ENCODE measurements around the gene TRIM49D2.
"Not testable (repeated sequence)": the region's sequence is repeated elsewhere in the genome, so short reads cannot be mapped to it uniquely, and the experiment has no call there.

Gene TRIM49D2, protein sequence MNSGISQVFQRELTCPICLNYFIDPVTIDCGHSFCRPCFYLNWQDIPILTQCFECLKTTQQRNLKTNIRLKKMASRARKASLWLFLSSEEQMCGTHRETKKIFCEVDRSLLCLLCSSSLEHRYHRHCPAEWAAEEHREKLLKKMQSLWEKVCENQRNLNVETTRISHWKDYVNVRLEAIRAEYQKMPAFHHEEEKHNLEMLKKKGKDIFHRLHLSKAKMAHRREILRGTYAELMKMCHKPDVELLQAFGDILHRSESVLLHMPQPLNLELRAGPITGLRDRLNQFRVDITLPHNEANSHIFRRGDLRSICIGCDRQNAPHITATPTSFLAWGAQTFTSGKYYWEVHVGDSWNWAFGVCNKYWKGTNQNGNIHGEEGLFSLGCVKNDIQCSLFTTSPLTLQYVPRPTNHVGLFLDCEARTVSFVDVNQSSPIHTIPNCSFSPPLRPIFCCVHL

DNA sequence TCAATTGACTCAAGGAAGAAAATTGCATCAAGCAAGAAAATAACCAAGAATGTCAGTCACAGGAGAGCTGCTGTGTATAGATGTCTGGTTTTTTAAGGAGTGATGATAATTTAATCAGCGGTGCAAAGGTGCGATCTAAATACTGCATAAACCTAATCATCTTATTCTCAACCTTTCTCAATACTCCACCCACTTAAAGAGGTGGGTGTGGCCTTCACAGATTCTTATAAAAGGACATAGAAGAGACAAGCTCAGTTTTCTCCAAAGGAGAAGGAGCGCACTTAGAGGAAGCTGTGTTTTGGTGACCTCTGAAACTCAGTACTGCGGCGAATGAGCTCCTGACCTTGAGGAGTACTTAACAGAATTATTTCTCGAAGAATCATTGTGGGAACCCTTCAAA, at the start of gene TRIM49D2:
Gene TRIM49D2 (plus strand): TSS at position 301 of the 400 bp plus-strand sequence. CDS start 2,698 bp downstream, outside the sequence.
- not testable (repeated sequence) for DNase-seq, ATAC-seq

DNA sequence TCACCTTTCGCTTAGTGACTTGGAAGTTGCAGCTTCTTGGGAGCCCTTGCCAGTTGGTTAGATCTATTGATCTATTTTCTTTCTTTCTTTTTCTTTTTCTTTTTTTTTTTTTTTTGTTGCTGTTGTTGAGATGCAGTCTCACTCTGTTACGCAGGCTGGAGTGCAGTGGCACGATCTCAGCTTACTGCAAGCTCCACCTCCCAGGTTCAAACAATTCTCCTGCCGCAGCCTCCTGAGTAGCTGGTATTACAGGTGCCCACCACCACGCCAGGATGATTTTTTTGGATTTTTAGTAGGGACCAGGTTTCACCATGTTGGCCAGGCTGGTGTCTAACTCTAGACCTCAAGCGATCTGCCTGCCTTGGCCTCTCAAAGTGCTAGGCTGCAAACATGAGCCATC, 46.4 kb upstream of the TRIM49D2 start:
- not testable (repeated sequence) for ATAC-seq

DNA sequence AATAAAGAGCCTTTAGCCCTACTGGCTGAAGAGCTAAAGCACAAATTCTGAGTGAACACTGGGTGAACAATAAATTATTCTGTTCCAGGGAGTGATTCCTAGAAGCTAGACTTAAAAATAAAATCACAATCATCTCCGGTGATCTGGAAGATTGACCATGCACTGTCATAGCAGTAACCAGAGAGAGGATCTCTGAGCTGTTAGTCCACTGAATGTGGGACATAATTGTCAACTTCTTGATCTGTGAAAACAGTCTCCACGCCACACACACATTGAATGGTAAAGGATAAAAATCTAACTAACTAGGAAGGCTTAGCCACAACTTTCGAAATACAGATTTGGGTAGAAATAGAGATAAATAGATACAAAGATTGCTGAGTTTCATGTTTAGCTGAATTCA, 30.6 kb upstream of the TRIM49D2 start:
- ATAC-seq, DNase-seq: not testable (repeated sequence)

More for the DNA sequence above, 46.4 kb upstream of the TRIM49D2 start:
- not testable (repeated sequence) for DNase-seq

DNA sequence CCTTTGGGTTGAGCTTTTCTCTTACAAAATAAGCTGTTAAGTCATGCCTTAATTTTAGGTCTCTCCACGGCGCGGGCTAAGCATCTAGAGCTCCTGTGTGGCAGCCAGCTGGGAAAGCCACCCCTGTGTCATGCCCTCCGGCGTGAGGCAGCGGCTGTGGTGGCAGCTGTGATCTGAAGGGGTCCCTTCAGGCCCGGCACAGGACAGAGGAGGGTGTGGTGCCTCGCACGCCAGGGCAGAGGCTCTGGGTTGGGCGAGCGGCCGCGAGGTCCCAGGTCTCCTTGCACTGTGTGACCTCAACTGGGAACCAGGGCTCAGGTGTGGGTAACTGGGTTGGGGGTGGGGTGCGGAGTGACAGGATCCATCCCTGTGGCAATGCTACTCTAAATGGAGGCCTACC, 23.1 kb upstream of the TRIM49D2 start:
- DNase-seq, ATAC-seq: not testable (repeated sequence)

DNA sequence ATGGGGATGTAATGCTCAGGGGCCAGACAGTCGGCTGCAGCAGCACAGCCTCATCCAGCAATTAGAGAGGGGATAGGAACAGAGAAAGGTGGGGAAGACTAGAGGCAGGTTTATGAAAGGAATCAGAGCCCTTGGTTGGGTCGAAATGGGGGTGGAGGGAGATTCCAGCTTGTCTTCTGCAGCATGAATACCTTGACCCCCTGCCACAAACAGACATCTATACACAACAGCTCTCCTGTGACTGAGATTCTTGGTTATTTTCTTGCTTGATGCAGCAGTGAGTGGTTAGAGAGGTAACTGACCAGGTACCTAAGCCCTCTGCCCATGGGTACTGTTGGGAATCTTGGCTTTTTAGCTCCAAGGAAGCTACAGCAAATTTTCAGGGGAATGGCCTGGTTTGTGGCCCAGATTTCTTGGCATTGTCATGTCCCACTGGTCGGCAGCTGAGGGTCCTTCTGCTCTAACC, 1.6 kb upstream of the TRIM49D2 start, which contains the start of gene TRIM49D1:
Gene TRIM49D1 (minus strand): TSS at position 51 of the 466 bp plus-strand sequence. CDS start 4,535 bp downstream, outside the sequence.
- no peak for ATAC-seq
- no peak for DNase-seq

DNA sequence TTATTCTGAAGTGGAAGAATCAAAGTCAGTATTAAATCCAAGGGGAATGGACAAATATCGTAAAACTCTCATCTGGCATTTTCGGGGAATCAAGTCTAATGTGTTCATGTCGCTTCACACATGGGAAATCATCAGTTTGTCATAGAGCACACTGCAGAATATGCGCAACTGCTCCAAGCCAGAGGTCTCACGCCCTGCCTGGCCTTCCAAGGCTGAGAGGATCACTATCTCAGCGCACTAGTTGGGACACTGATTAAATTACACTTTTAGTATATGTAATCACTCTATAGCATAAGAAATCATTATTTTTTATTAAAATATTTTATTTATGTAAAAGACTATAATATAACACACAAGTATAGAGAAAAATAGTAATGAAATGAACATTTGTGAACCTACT, 37.0 kb downstream of the TRIM49D2 start:
- not testable (repeated sequence) for ATAC-seq, DNase-seq

DNA sequence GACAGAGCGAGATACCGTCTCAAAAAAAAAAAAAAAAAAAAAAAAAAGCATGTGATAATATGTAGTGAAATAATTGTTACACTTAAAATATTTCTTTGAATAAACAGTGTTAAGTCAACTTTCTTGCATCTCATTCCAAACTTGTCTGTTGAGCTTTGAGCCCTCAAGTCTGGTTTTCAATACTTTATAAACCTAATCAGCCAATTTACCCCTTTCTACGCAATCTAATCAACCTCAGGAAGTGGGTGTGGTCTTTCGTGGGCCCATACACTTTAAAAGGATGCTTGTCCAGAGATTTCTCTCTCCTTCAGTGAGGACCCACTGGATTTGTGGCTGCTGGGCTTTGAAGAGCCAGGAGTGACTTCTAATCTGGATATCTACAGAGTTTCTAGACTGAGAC, 41.9 kb downstream of the TRIM49D2 start, which contains the start of gene TRIM64:
Gene TRIM64 (plus strand): TSS at position 301 of the 400 bp plus-strand sequence. CDS start 2,467 bp downstream, outside the sequence.
- DNase-seq, ATAC-seq: not testable (repeated sequence)
